ENCODE measurements around the gene HSPG2. TPM values are rescaled to one million over a fixed set of nuclear protein-coding genes. Genes with fewer than 3 reads are reported as not detected.

Gene HSPG2
- total RNA-seq, 1 experiment from 2014 or later: 58.9 TPM

DNA sequence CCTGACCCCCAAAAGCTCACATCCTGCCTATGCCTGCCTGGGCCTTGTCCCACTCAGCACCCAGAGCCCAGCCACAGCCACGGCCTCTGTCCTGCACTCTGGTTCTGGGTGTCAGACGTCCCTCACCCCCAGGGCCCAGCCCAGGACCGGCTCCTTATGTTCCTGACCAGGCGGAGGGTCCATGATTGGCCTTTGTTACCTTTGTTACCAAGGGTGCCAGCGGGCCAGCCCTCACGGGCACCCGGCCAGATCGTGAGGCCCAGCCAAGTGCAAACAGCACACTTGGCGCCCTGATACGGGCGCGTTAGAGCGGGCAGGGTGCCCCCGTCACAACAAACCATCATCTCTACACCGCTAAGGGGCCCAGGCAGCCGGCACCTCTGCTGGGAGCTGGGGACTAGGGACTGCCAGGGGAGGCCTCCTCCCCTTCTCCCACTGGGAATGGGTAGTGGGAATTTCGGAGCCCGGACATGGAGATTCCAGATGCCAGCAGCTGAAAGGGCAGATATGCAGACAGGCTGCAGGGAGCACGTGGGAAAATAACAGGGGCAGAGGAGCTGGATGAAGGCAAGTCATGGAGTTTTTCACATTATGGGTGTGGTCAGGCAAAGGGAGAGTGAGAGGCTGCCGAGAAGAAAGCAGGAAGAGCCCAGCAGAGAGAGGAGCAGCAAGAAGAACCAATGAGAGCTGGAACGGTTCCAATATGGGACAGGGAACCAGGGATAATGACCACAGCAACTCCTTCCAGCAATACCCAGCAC, 22.1 kb downstream of the HSPG2 start:
- CTCF ChIA-PET: interaction anchor here (0.6 to 1.4 kb wide), 3 partner anchors 49 to 211 kb away, joined by 3 to 4 read pairs (median 3); no protein-coding TSS in a partner anchor
- POLR2A ChIA-PET: interaction anchor here (1.1 kb wide), 1 partner anchor 16 kb away, joined by 3 read pairs; no protein-coding TSS in a partner anchor

DNA sequence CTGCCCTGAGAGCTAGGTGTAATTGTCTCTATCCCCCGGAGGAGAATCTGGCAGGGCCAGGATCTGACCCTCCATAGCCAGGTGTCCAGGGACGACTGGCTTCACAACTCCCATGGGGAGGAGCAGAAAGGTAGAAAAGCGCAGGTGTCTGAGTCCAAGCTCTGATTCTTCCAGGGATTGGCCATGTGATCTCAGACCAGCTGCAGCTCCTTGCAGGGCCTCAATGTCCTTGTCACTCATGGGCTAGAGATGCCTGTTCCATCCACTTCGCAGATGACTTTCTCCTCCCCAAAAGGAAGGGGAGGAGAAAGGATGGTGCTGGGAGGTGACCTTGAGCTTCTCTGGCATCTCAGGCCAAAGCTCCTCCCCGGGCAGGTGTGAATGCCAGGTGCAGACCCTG, 22.7 kb downstream of the HSPG2 start:
- Mint-ChIP-seq H3K36me3 (ENCODE audit: insufficient read depth, unreplicated experiment) (peaks cover 54% of the 10 kb centered on the region), H3K27ac (ENCODE audit: low read depth, unreplicated experiment) (no peak overlapping the region), H3K4me1 (ENCODE audit: insufficient read depth, unreplicated experiment) (peaks cover 6% of the 10 kb centered on the region), H3K4me3 (ENCODE audit: unreplicated experiment) (no peak overlapping the region), H3K27me3 (ENCODE audit: insufficient read depth, unreplicated experiment) (no peaks in the 10 kb centered on the region), H3K9me3 (ENCODE audit: unreplicated experiment) (no peaks in the 10 kb centered on the region)
- TF ChIP-seq, protein P1, sequence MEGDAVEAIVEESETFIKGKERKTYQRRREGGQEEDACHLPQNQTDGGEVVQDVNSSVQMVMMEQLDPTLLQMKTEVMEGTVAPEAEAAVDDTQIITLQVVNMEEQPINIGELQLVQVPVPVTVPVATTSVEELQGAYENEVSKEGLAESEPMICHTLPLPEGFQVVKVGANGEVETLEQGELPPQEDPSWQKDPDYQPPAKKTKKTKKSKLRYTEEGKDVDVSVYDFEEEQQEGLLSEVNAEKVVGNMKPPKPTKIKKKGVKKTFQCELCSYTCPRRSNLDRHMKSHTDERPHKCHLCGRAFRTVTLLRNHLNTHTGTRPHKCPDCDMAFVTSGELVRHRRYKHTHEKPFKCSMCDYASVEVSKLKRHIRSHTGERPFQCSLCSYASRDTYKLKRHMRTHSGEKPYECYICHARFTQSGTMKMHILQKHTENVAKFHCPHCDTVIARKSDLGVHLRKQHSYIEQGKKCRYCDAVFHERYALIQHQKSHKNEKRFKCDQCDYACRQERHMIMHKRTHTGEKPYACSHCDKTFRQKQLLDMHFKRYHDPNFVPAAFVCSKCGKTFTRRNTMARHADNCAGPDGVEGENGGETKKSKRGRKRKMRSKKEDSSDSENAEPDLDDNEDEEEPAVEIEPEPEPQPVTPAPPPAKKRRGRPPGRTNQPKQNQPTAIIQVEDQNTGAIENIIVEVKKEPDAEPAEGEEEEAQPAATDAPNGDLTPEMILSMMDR (IDR thresholded peaks at IDR 0.05; ENCODE audit: unreplicated experiment): no peak
- POLR2A ChIA-PET: interaction anchor here (0.9 to 1.1 kb wide), 2 partner anchors 17 to 43 kb away, joined by 3 read pairs; no protein-coding TSS in a partner anchor
- BruUV-seq (replicated peaks): no TSS peak
- intact Hi-C loops (cut with micrococcal nuclease): no loop called here
- CTCF ChIA-PET: interaction anchor here (1.4 kb wide), 1 partner anchor 49 kb away, joined by 4 read pairs; no protein-coding TSS in a partner anchor
- no peak for DNase-seq (ENCODE audit: unreplicated experiment)

More for the DNA sequence above, 22.1 kb downstream of the HSPG2 start:
- no peak for DNase-seq (ENCODE audit: unreplicated experiment)
- Mint-ChIP-seq H3K36me3 (ENCODE audit: insufficient read depth, unreplicated experiment) (peaks cover 52% of the 10 kb centered on the region), H3K27ac (ENCODE audit: low read depth, unreplicated experiment) (no peak overlapping the region), H3K4me1 (ENCODE audit: insufficient read depth, unreplicated experiment) (peaks cover 6% of the 10 kb centered on the region), H3K27me3 (ENCODE audit: insufficient read depth, unreplicated experiment) (no peaks in the 10 kb centered on the region), H3K4me3 (ENCODE audit: unreplicated experiment) (no peak overlapping the region), H3K9me3 (ENCODE audit: unreplicated experiment) (no peaks in the 10 kb centered on the region)
- intact Hi-C loops (cut with micrococcal nuclease): no loop called here
- BruUV-seq (replicated peaks): no TSS peak
- TF ChIP-seq, protein P1 (IDR thresholded peaks at IDR 0.05; ENCODE audit: unreplicated experiment): no peak

DNA sequence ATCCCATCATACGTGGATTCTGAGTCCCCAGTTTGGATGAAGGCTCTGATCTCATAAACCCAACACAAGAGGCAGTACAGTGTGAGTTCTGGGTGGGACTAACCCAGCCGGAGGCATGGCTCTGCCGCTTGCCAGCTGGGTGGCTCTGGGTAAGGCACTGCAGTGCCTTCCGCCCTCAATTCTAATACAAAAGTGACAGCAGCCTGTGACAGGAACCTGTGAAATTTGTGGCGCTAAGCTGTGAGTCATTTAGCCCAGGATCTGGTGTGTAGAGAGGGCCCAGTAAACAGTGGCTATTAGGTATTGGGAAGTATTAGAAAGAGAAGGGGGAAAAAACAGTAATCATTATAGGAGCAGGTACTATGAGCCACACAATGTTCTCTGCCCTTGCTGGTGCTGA, 23.3 kb downstream of the HSPG2 start:
- Mint-ChIP-seq H3K9me3 (ENCODE audit: unreplicated experiment) (no peaks in the 10 kb centered on the region), H3K27me3 (ENCODE audit: insufficient read depth, unreplicated experiment) (no peaks in the 10 kb centered on the region), H3K27ac (ENCODE audit: low read depth, unreplicated experiment) (no peak overlapping the region), H3K4me1 (ENCODE audit: insufficient read depth, unreplicated experiment) (peaks cover 6% of the 10 kb centered on the region), H3K4me3 (ENCODE audit: unreplicated experiment) (no peak overlapping the region), H3K36me3 (ENCODE audit: insufficient read depth, unreplicated experiment) (peaks cover 53% of the 10 kb centered on the region)
- TF ChIP-seq, protein P1 (IDR thresholded peaks at IDR 0.05; ENCODE audit: unreplicated experiment): no peak
- no TSS peak for BruUV-seq (replicated peaks)
- ChIA-PET POLR2A (interaction anchor here (0.9 kb wide), 1 partner anchor 44 kb away, joined by 3 read pairs; no protein-coding TSS in a partner anchor), CTCF (no interaction called here)
- intact Hi-C loops (cut with micrococcal nuclease): no loop called here
- no peak for DNase-seq (ENCODE audit: unreplicated experiment)

DNA sequence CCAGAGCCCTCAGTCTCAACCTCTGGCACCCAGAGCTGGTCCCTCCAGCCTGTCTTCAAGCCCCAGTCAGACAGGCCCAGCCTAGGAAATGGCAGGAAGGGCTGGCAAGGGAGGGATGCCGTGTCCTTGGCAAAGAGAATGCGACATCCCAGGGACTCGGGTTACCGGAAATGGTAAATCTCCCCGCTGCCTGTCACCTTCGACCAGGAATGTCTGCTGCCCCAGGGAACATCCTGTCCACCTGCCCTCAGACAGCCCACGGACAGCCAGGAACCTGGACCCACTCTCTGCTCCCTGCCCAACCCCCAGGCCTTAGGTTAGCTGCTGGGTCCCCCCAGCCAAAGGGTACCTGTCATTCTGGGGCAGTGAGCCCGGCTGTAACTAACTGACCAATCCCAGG, 23.9 kb downstream of the HSPG2 start:
- peaks cover 6% of the 10 kb centered on the region for H3K4me1 Mint-ChIP-seq (ENCODE audit: insufficient read depth, unreplicated experiment)
- BruUV-seq (replicated peaks): no TSS peak
- intact Hi-C loops (cut with micrococcal nuclease): no loop called here
- DNase-seq (ENCODE audit: unreplicated experiment): no peak
- no peaks in the 10 kb centered on the region for H3K27me3 Mint-ChIP-seq (ENCODE audit: insufficient read depth, unreplicated experiment)
- H3K36me3 Mint-ChIP-seq (ENCODE audit: insufficient read depth, unreplicated experiment): peaks cover 48% of the 10 kb centered on the region
- CTCF ChIA-PET: interaction anchor here (0.6 kb wide), 1 partner anchor 48 kb away, joined by 3 read pairs; no protein-coding TSS in a partner anchor
- POLR2A ChIA-PET: no interaction called here
- H3K27ac Mint-ChIP-seq (ENCODE audit: low read depth, unreplicated experiment): no peak overlapping the region
- TF ChIP-seq, protein P1 (IDR thresholded peaks at IDR 0.05; ENCODE audit: unreplicated experiment): no peak
- H3K4me3 Mint-ChIP-seq (ENCODE audit: unreplicated experiment): no peak overlapping the region
- no peaks in the 10 kb centered on the region for H3K9me3 Mint-ChIP-seq (ENCODE audit: unreplicated experiment)

Data from MCF 10A (cell line).